ENCODE results near the gene CAPN8. TPM values are rescaled to one million over a fixed set of nuclear protein-coding genes. Genes with fewer than 3 reads are reported as not detected.

CAPN8 gene
- total and polyA plus RNA-seq, 2 donors (not counting 1 experiment from before 2014, with no cell fraction given): 0.37 to 0.52 TPM

DNA sequence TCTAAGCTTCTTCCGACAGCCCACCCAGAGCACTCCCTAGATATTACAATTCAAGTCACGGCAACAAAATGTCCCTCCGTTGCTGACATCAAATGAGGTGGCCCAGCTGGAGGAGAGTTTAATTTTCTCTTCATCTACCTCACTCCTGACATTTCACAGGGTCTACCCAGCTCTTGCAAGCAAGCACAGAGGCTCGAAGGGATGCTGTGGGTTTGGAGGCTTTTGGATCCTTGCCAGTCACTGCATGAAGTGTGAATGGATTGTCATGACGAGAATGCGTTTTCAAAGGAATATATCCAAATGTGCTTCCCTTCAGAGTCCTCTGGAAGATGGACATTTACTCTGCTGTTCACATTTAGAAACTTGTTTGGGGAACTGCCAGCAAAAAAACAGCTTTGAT is 33.5 kb downstream of the CAPN8 start:
- WGBS (ENCODE audit: insufficient coverage): 35% methylated on average over 3 of the region's 6 CpGs
- Histone ChIP-seq H3K27ac (ENCODE audit: low read length in 2 of 2) (no peak overlapping the region), H3K79me2 (ENCODE audit: control insufficient read depth, insufficient read depth, low read length) (no peaks in the 10 kb centered on the region), H4K20me1 (ENCODE audit: control insufficient read depth, insufficient read depth, low read length, poor library complexity, severe bottlenecking) (no peaks in the 10 kb centered on the region), H3K36me3 (replicated peaks in 1 of 2; ENCODE audit: control extremely low read depth in 1 of 2, control insufficient read depth in 1 of 2, extremely low read depth in 1 of 2, insufficient read depth in 2 of 2, low read length in 1 of 2) (no peaks in the 10 kb centered on the region), H3K9ac (ENCODE audit: low read length) (no peak overlapping the region), H3K4me1 (ENCODE audit: control insufficient read depth in 2 of 2, insufficient read depth in 2 of 2, low read length in 2 of 2) (no peaks in the 10 kb centered on the region), H3K9me3 (ENCODE audit: control extremely low read depth in 1 of 3, control insufficient read depth in 2 of 3, insufficient read depth in 1 of 3, low read length in 2 of 3) (peaks cover 0 to 10% (median 2%) of the 10 kb centered on the region in 3 donors), H3K4me3 (ENCODE audit: control extremely low read depth in 1 of 5, extremely low read depth in 1 of 5, insufficient read depth in 1 of 5, low read depth in 2 of 5, low read length in 4 of 5) (no peak overlapping the region), H2AFZ (ENCODE audit: insufficient read depth, low read depth, low read length, poor library complexity, severe bottlenecking) (no peak overlapping the region), H3K4me2 (replicated peaks; ENCODE audit: low read depth, low read length, poor library complexity, severe bottlenecking) (no peak overlapping the region), H3K27me3 (replicated peaks in 1 of 4; ENCODE audit: control extremely low read depth in 1 of 4, control insufficient read depth in 3 of 4, insufficient read depth in 4 of 4, low read length in 3 of 4) (peaks cover 0 to 12% (median 0%) of the 10 kb centered on the region in 4 experiments)
- DNase-seq (no peak), ATAC-seq (ENCODE audit: low read depth) (no peak)
- intact Hi-C loops (cut with micrococcal nuclease): no loop called here
- Mint-ChIP-seq H3K9me3 (ENCODE audit: insufficient read depth) (peaks cover 4% of the 10 kb centered on the region), H3K27ac (no peak overlapping the region), H3K27me3 (peaks cover 26% of the 10 kb centered on the region), H3K4me1 (no peaks in the 10 kb centered on the region), H3K4me3 (no peak overlapping the region)
- POLR2A ChIA-PET: no interaction called here
- TF ChIP-seq CTCF (IDR thresholded peaks at IDR 0.05): no peak
- CTCF ChIA-PET: no interaction called here

GRCh38 chr1:223631473-223631872 is 34.0 kb downstream of the CAPN8 start:
- Histone ChIP-seq H3K79me2 (ENCODE audit: control insufficient read depth, insufficient read depth, low read length) (no peaks in the 10 kb centered on the region), H3K9me3 (ENCODE audit: control extremely low read depth in 1 of 3, control insufficient read depth in 2 of 3, insufficient read depth in 1 of 3, low read length in 2 of 3) (peaks cover 0 to 10% (median 2%) of the 10 kb centered on the region in 3 donors), H3K9ac (ENCODE audit: low read length) (no peak overlapping the region), H2AFZ (ENCODE audit: insufficient read depth, low read depth, low read length, poor library complexity, severe bottlenecking) (no peak overlapping the region), H3K4me2 (replicated peaks; ENCODE audit: low read depth, low read length, poor library complexity, severe bottlenecking) (no peak overlapping the region), H3K36me3 (replicated peaks in 1 of 2; ENCODE audit: control extremely low read depth in 1 of 2, control insufficient read depth in 1 of 2, extremely low read depth in 1 of 2, insufficient read depth in 2 of 2, low read length in 1 of 2) (no peaks in the 10 kb centered on the region), H3K27me3 (replicated peaks in 1 of 4; ENCODE audit: control extremely low read depth in 1 of 4, control insufficient read depth in 3 of 4, insufficient read depth in 4 of 4, low read length in 3 of 4) (peaks cover 0 to 10% (median 0%) of the 10 kb centered on the region in 4 experiments), H3K4me3 (ENCODE audit: control extremely low read depth in 1 of 5, extremely low read depth in 1 of 5, insufficient read depth in 1 of 5, low read depth in 2 of 5, low read length in 4 of 5) (no peak overlapping the region), H3K27ac (ENCODE audit: low read length in 2 of 2) (no peak overlapping the region), H3K4me1 (ENCODE audit: control insufficient read depth in 2 of 2, insufficient read depth in 2 of 2, low read length in 2 of 2) (no peaks in the 10 kb centered on the region), H4K20me1 (ENCODE audit: control insufficient read depth, insufficient read depth, low read length, poor library complexity, severe bottlenecking) (no peaks in the 10 kb centered on the region)
- peaks cover 23% of the 10 kb centered on the region for H3K27me3 Mint-ChIP-seq
- TF ChIP-seq EZH2 (IDR thresholded peaks at IDR 0.05; ENCODE audit: borderline replicate concordance, insufficient read depth, low read depth, low read length, poor library complexity, severe bottlenecking) (no peak), CTCF (IDR thresholded peaks at IDR 0.05) (no peak)
- no CpG with 5 or more reads among the region's 2 CpGs for WGBS (ENCODE audit: insufficient coverage)
- no peak overlapping the region for H3K27ac Mint-ChIP-seq
- no peak for ATAC-seq (ENCODE audit: low read depth)
- no peak overlapping the region for H3K4me3 Mint-ChIP-seq
- H3K9me3 Mint-ChIP-seq (ENCODE audit: insufficient read depth): peaks cover 4% of the 10 kb centered on the region
- ChIA-PET POLR2A (no interaction called here), CTCF (no interaction called here)
- DNase-seq: no peak
- no peaks in the 10 kb centered on the region for H3K4me1 Mint-ChIP-seq
- intact Hi-C loops (cut with micrococcal nuclease): no loop called here

All from B cell (primary cell).